Ascending aorta (tissue), 2 donors: ENCODE measurements around the gene AFF2. TPM values are rescaled to one million over a fixed set of nuclear protein-coding genes. Genes with fewer than 3 reads are reported as not detected.

Experiments
- DNase-seq, 2 donors: peaks; one replicate each; pipeline ENCODE4 v3.0.0-alpha.2; 2019; ENCODE audit warnings: low spot score in 2 of 2
- H3K27ac ChIP-seq, 2 donors: fragments of 200-600 bp; sonication (generic); one replicate each; pipeline ENCODE4 v1.5.1; 2016 to 2017; ENCODE audit warnings: mild to moderate bottlenecking in 1 of 2
- H3K27me3 ChIP-seq: fragments of 200-600 bp; sonication (generic); one replicate; pipeline ENCODE4 v1.5.1; 2017
- H3K36me3 ChIP-seq, 2 donors: fragments of 200-600 bp; sonication (generic); one replicate each; pipeline ENCODE4 v1.5.1; 2016
- H3K4me1 ChIP-seq, 2 donors: fragments of 200-600 bp; sonication (generic); one replicate each; pipeline ENCODE4 v1.5.1; 2016 to 2017; ENCODE audit warnings: mild to moderate bottlenecking in 1 of 2
- H3K4me3 ChIP-seq, 2 donors: fragments of 200-600 bp; sonication (generic); one replicate each; pipeline ENCODE4 v1.5.1; 2016 to 2017; ENCODE audit warnings: mild to moderate bottlenecking in 1 of 2
- H3K9me3 ChIP-seq, 2 donors: fragments of 200-600 bp; sonication (generic); one replicate each; pipeline ENCODE4 v1.5.1; 2016
- CTCF ChIP-seq, 3 experiments: fragments of 200-600 bp in 2 of 3; fragments of 450-650 bp in 1 of 3; sonication (generic) in 2 of 3; IDR thresholded peaks; one replicate each; pipeline ENCODE4 v1.5.1; 2016 to 2019; ENCODE audit warnings: antibody characterized with exemption in 3 of 3, mild to moderate bottlenecking in 1 of 3, moderate library complexity in 1 of 3
- intact Hi-C: fragments of 100-400 bp; cut with DNase I; formaldehyde crosslinking; loops from one replicate; pipeline ENCODE4 v1.15.1; 2023
- total RNA-seq: library from RNA; depleted of rRNA; stranded (reverse); fragments of >200 nt; gene quantifications from one replicate; pipeline ENCODE4 v1.1.0, GENCODE V29; 2016

Gene AFF2
- total RNA-seq, 1 donor from 2014 or later = 2.3 TPM

- H3K27ac ChIP-seq = no peak overlapping the region
- TF ChIP-seq CTCF (IDR thresholded peaks at IDR 0.05) = no peak
- H3K4me3 ChIP-seq = no peak overlapping the region
- H3K4me1 ChIP-seq = no peaks in the 10 kb centered on the region
- H3K9me3 ChIP-seq = no peaks in the 10 kb centered on the region
- DNase-seq = no peak
- intact Hi-C loops = no loop called here
- no peaks in the 10 kb centered on the region for H3K27me3 ChIP-seq
- no peaks in the 10 kb centered on the region for H3K36me3 ChIP-seq
These were observed 228.5 kb downstream of the AFF2 start for GRCh38 chrX:148728901-148729300.

GRCh38 chrX:148732743-148733142, 232.3 kb downstream of the AFF2 start:
- intact Hi-C loops = no loop called here

GRCh38 chrX:148741441-148741840, 241.0 kb downstream of the AFF2 start:
- H3K9me3 ChIP-seq = no peaks in the 10 kb centered on the region
- no peak overlapping the region for H3K4me3 ChIP-seq
- no peak for TF ChIP-seq CTCF (IDR thresholded peaks at IDR 0.05)
- H3K36me3 ChIP-seq = no peaks in the 10 kb centered on the region
- H3K27ac ChIP-seq = no peak overlapping the region
- H3K27me3 ChIP-seq = no peaks in the 10 kb centered on the region
- DNase-seq = no peak
- intact Hi-C loops = no loop called here
- H3K4me1 ChIP-seq = no peaks in the 10 kb centered on the region

More at GRCh38 chrX:148732743-148733142, 232.3 kb downstream of the AFF2 start:
- no peaks in the 10 kb centered on the region for H3K36me3 ChIP-seq
- H3K9me3 ChIP-seq = no peaks in the 10 kb centered on the region
- DNase-seq = no peak
- TF ChIP-seq CTCF (IDR thresholded peaks at IDR 0.05) = no peak
- no peaks in the 10 kb centered on the region for H3K4me1 ChIP-seq
- H3K27me3 ChIP-seq = no peaks in the 10 kb centered on the region
- no peak overlapping the region for H3K4me3 ChIP-seq
- no peak overlapping the region for H3K27ac ChIP-seq

- TF ChIP-seq CTCF (IDR thresholded peaks at IDR 0.05) = no peak
- intact Hi-C loops = no loop called here
These were observed 254.7 kb downstream of the AFF2 start for GRCh38 chrX:148755111-148755510.

GRCh38 chrX:148763896-148764295, 263.5 kb downstream of the AFF2 start:
- Histone ChIP-seq H3K36me3 (no peaks in the 10 kb centered on the region), H3K27ac (no peak overlapping the region), H3K4me3 (no peak overlapping the region), H3K9me3 (no peaks in the 10 kb centered on the region), H3K27me3 (no peaks in the 10 kb centered on the region), H3K4me1 (no peaks in the 10 kb centered on the region)
- intact Hi-C loops = no loop called here
- no peak for DNase-seq
- no peak for TF ChIP-seq CTCF (IDR thresholded peaks at IDR 0.05)

More at GRCh38 chrX:148755111-148755510, 254.7 kb downstream of the AFF2 start:
- DNase-seq = no peak
- H3K9me3 ChIP-seq = no peaks in the 10 kb centered on the region
- H3K4me1 ChIP-seq = no peaks in the 10 kb centered on the region
- no peaks in the 10 kb centered on the region for H3K27me3 ChIP-seq
- H3K36me3 ChIP-seq = no peaks in the 10 kb centered on the region
- no peak overlapping the region for H3K27ac ChIP-seq
- H3K4me3 ChIP-seq = no peak overlapping the region

- Histone ChIP-seq H3K27ac (no peak overlapping the region), H3K4me3 (no peak overlapping the region), H3K36me3 (no peaks in the 10 kb centered on the region), H3K27me3 (no peaks in the 10 kb centered on the region), H3K9me3 (no peaks in the 10 kb centered on the region), H3K4me1 (no peaks in the 10 kb centered on the region)
- intact Hi-C loops = no loop called here
- DNase-seq = no peak
- no peak for TF ChIP-seq CTCF (IDR thresholded peaks at IDR 0.05)
These were observed 267.9 kb downstream of the AFF2 start for GRCh38 chrX:148768296-148768695.
